A549 (cell line): ENCODE measurements around the gene GALNT14. TPM values are rescaled to one million over a fixed set of nuclear protein-coding genes. Genes with fewer than 3 reads are reported as not detected.

Experiments used
- ATAC-seq, 2 experiments: fragments of 200-7000 bp in 1 of 2; fragments of >200 bp in 1 of 2; cut with Nextera tagmentation in 1 of 2; cut with Tn5 transposase in 1 of 2; 3 replicates each; pipeline versions ENCODE4 v1.8.0 to v1.9.1; 2018 to 2020; ENCODE audit warnings: mild to moderate bottlenecking in 1 of 2, moderate library complexity in 1 of 2
- CTCF ChIA-PET: fragments of 300-600 bp; sonication (Branson Sonifier 250); formaldehyde crosslinking; extraction: SDS; loops from one replicate; lab custom pipeline; 2021; ENCODE audit warnings: antibody characterized with exemption, inconsistent platforms; lab: Yijun Ruan, JAX
- POLR2A ChIA-PET: fragments of 350-600 bp; formaldehyde crosslinking; extraction: SDS; loops from one replicate; lab custom pipeline; 2021; ENCODE audit warnings: antibody characterized with exemption, inconsistent platforms; lab: Yijun Ruan, JAX
- DNase-seq, 2 experiments: peaks; one replicate each; pipeline versions ENCODE4 v3.0.0 to v3.0.0-alpha.2; 2011 to 2016; ENCODE audit warnings: low read depth in 1 of 2, low spot score in 1 of 2
- FAIRE-seq: peaks from 2 replicates; lab custom pipeline; 2011; peaks lifted over from hg19 to GRCh38; lab: Jason Lieb, UNC
- H3K27ac ChIP-seq, 2 experiments: fragments of >200 bp; sonication (Bioruptor Twin); formaldehyde crosslinking; 3 replicates each; pipeline ENCODE4 v1.5.1; 2016 to 2017
- H3K4me1 ChIP-seq: fragments of >200 bp; sonication (Bioruptor Twin); formaldehyde crosslinking; 3 replicates; pipeline ENCODE4 v1.6.1; 2016
- H3K4me2 ChIP-seq: fragments of >200 bp; sonication (Bioruptor Twin); formaldehyde crosslinking; 3 replicates; pipeline ENCODE4 v1.6.1; 2016
- H3K4me3 ChIP-seq: fragments of >200 bp; sonication (Bioruptor Twin); formaldehyde crosslinking; 3 replicates; pipeline ENCODE4 v1.5.1; 2016
- H3K9me3 ChIP-seq: fragments of >200 bp; sonication (Bioruptor Twin); formaldehyde crosslinking; 3 replicates; pipeline ENCODE4 v1.6.1; 2016
- BCL3 ChIP-seq: fragments of >200 bp; sonication (Bioruptor Twin); formaldehyde crosslinking; IDR thresholded peaks from 3 replicates; pipeline ENCODE4 v1.6.1; 2016
- CTCF ChIP-seq: fragments of >200 bp; sonication (Bioruptor Twin); formaldehyde crosslinking; IDR thresholded peaks from 3 replicates; pipeline ENCODE4 v1.5.1; 2016
- ELK1 ChIP-seq: fragments of 150-350 bp; IDR thresholded peaks from 2 replicates; pipeline ENCODE4 v1.6.1; 2014; ENCODE audit warnings: low read depth, mild to moderate bottlenecking, low read length
- HES2 ChIP-seq: fragments of >200 bp; sonication (Bioruptor Twin); formaldehyde crosslinking; IDR thresholded peaks from 2 replicates; pipeline ENCODE4 v1.6.1; 2016
- HOXB5 ChIP-seq: fragments of 250-450 bp; sonication (Bioruptor Pico); IDR thresholded peaks from 2 replicates; pipeline ENCODE4 v1.5.0; 2020; ENCODE audit warnings: mild to moderate bottlenecking, moderate library complexity
- JUN ChIP-seq, 2 experiments: fragments of >200 bp; sonication (Bioruptor Twin); formaldehyde crosslinking; IDR thresholded peaks; 2 replicates in 1 of 2; 3 replicates in 1 of 2; pipeline ENCODE4 v1.6.1; 2016 to 2017
- JUNB ChIP-seq: fragments of >200 bp; sonication (Bioruptor Twin); formaldehyde crosslinking; IDR thresholded peaks from 2 replicates; pipeline ENCODE4 v1.6.1; 2016
- KDM1A ChIP-seq: fragments of 200-600 bp; sonication (generic); IDR thresholded peaks from 2 replicates; pipeline ENCODE4 v1.6.1; 2016; ENCODE audit warnings: low read depth, mild to moderate bottlenecking
- KDM5A ChIP-seq: fragments of 200-600 bp; sonication (generic); IDR thresholded peaks from 2 replicates; pipeline ENCODE4 v1.6.1; 2016; ENCODE audit warnings: antibody characterized with exemption, mild to moderate bottlenecking
- MYC ChIP-seq: IDR thresholded peaks from 2 replicates; pipeline ENCODE4 v1.6.1; 2012; ENCODE audit warnings: mild to moderate bottlenecking, inconsistent platforms, low read length, improper control_type of control experiment, borderline replicate concordance
- NPAS2 ChIP-seq: fragments of 250-450 bp; sonication (Bioruptor Pico); IDR thresholded peaks from 2 replicates; pipeline ENCODE4 v1.8.0; 2022; ENCODE audit warnings: mild to moderate bottlenecking, moderate library complexity, borderline replicate concordance
- POLR2A ChIP-seq: IDR thresholded peaks from 2 replicates; pipeline ENCODE4 v1.6.1; 2012; ENCODE audit warnings: mild to moderate bottlenecking, low read length
- RAD21 ChIP-seq, 2 experiments: fragments of >200 bp in 1 of 2; sonication (Bioruptor Twin) in 1 of 2; formaldehyde crosslinking in 1 of 2; IDR thresholded peaks in 1 of 2; conservative IDR thresholded peaks in 1 of 2; 2 replicates in 1 of 2; 3 replicates in 1 of 2; pipeline ENCODE4 v1.6.1; 2012 to 2018; ENCODE audit warnings: inconsistent platforms in 1 of 2
- RCOR1 ChIP-seq: fragments of 150-350 bp; IDR thresholded peaks from 2 replicates; pipeline ENCODE4 v1.6.1; 2014; ENCODE audit warnings: antibody characterized with exemption, low read length, low read depth
- SMC3 ChIP-seq: fragments of >200 bp; sonication (Bioruptor Twin); formaldehyde crosslinking; IDR thresholded peaks from 3 replicates; pipeline ENCODE4 v1.6.1; 2018; ENCODE audit warnings: inconsistent platforms
- SREBF2 ChIP-seq: fragments of 450-650 bp; IDR thresholded peaks from 2 replicates; pipeline ENCODE4 v1.6.1; 2014; ENCODE audit warnings: mild to moderate bottlenecking, moderate library complexity
- TP53 ChIP-seq: fragments of 250-450 bp; sonication (Bioruptor Pico); IDR thresholded peaks from 2 replicates; pipeline ENCODE4 v1.5.0; 2021; ENCODE audit warnings: mild to moderate bottlenecking, moderate library complexity
- USF2 ChIP-seq: fragments of 450-650 bp; IDR thresholded peaks from 2 replicates; pipeline ENCODE4 v1.6.1; 2014; ENCODE audit warnings: antibody characterized with exemption
- ZFP36 ChIP-seq: fragments of 450-650 bp; IDR thresholded peaks from 2 replicates; pipeline ENCODE4 v1.6.1; 2014; ENCODE audit warnings: borderline replicate concordance; ENCODE audit not compliant: partially characterized antibody
- WGBS: methylation state at CpG from one replicate; pipeline ENCODE4 v1.1.6; 2017; ENCODE audit errors: missing lambda C conversion rate; 5-methylcytosine and 5-hydroxymethylcytosine counted together
- polyA plus RNA-seq, 4 experiments: library from polyadenylated mRNA; depleted of rRNA in 3 of 4; stranded (reverse); fragments of >200 nt; fragmentation: RNase III in 1 of 4; extraction: RNeasy Plus Mini Kit Qiagen cat#74134 plus additional on column Dnase treatment in 1 of 4; gene quantifications; 2 replicates in 3 of 4; 3 replicates in 1 of 4; pipeline ENCODE4 v1.2.3, GENCODE V29; 2011 to 2017

GALNT14 gene
- polyA plus RNA-seq, 2 of the 4 experiments (the other 2 are of a cell fraction): 34.4 to 38.3 TPM

- Histone ChIP-seq H3K4me1 (no peaks in the 10 kb centered on the region), H3K9me3 (peaks cover 18% of the 10 kb centered on the region; the same call in 2 of the 3 replicates), H3K27ac (no peak overlapping the region), H3K4me2 (no peak overlapping the region), H3K4me3 (no peak overlapping the region)
- DNase-seq (no peak), FAIRE-seq (no peak), ATAC-seq (no peak)
- POLR2A ChIA-PET: no interaction called here
- TF ChIP-seq TP53 (CRISPR knock-in tag): no peak
- WGBS: 21% methylated on average over 2 of the region's 2 CpGs
- CTCF ChIA-PET: interaction anchor here (0.9 to 2.9 kb wide), 3 partner anchors 10 to 265 kb away, joined by 3 to 22 read pairs (median 3); partner anchors contain the start of gene GALNT14
Observed at GRCh38 chr2:30872797-30873196, 265.4 kb downstream of the GALNT14 start.

- FAIRE-seq (no peak), ATAC-seq (no peak), DNase-seq (no peak)
- peaks cover 17% of the 10 kb centered on the region; the same call in 2 of the 3 replicates for H3K9me3 ChIP-seq
- no peak for TF ChIP-seq SMC3
- TF ChIP-seq USF2: no peak
- no peak for TF ChIP-seq NPAS2
- TF ChIP-seq RAD21 (conservative IDR thresholded peaks at IDR 0.05 in 1 of 2, IDR thresholded peaks at IDR 0.05 in 1 of 2): no peak
- no peak for TF ChIP-seq JUN (IDR thresholded peaks at IDR 0.05)
- TF ChIP-seq CTCF: no peak
- TF ChIP-seq JUNB: no peak
- no peak for TF ChIP-seq RCOR1
- no peak for TF ChIP-seq MYC
- no peak for TF ChIP-seq KDM1A
- TF ChIP-seq HES2: no peak
- TF ChIP-seq ZFP36: no peak
- TF ChIP-seq HOXB5 (CRISPR knock-in tag): no peak
- TF ChIP-seq SREBF2: no peak
- no peak for TF ChIP-seq KDM5A
- no peak for TF ChIP-seq POLR2A
- TF ChIP-seq ELK1: no peak
- TF ChIP-seq BCL3: no peak
- WGBS: 16% methylated on average over 6 of the region's 6 CpGs
- no peaks in the 10 kb centered on the region for H3K4me1 ChIP-seq
- H3K4me2 ChIP-seq: no peak overlapping the region
- H3K27ac ChIP-seq: no peak overlapping the region
- CTCF ChIA-PET: interaction anchor here (0.9 to 2.9 kb wide), 4 partner anchors 10 to 298 kb away, joined by 3 to 22 read pairs (median 3); partner anchors contain the start of gene GALNT14
- POLR2A ChIA-PET: no interaction called here
- H3K4me3 ChIP-seq: no peak overlapping the region
Observed at GRCh38 chr2:30871980-30872789, 266.1 kb downstream of the GALNT14 start.
